H9 (cell line): Measurements from ENCODE around the gene ZNHIT2. TPM values are rescaled to one million over a fixed set of nuclear protein-coding genes. Genes with fewer than 3 reads are reported as not detected.

Experiments used
- DNase-seq: peaks from one replicate; pipeline ENCODE4 v3.0.0-alpha.2; 2017
- H2AFZ ChIP-seq: one replicate; pipeline ENCODE4 v1.6.1; 2013; ENCODE audit warnings: mild to moderate bottlenecking, low read length, control low read depth, moderate library complexity
- H2AK5ac ChIP-seq: 2 replicates; pipeline ENCODE4 v1.6.1; 2013; ENCODE audit warnings: low read length, control low read depth, mixed read lengths; ENCODE audit not compliant: insufficient read length
- H2BK120ac ChIP-seq: one replicate; pipeline ENCODE4 v1.6.1; 2013; ENCODE audit warnings: low read depth, mild to moderate bottlenecking, low read length, control low read depth, inconsistent platforms; ENCODE audit not compliant: poor library complexity, severe bottlenecking
- H2BK12ac ChIP-seq: 2 replicates; pipeline ENCODE4 v1.6.1; 2013; ENCODE audit warnings: low read length, control low read depth, mixed read lengths, low read depth; ENCODE audit not compliant: insufficient read length
- H2BK15ac ChIP-seq: 2 replicates; pipeline ENCODE4 v1.6.1; 2013; ENCODE audit warnings: low read depth, low read length, control low read depth
- H2BK20ac ChIP-seq: one replicate; pipeline ENCODE4 v1.6.1; 2013; ENCODE audit warnings: low read depth, mild to moderate bottlenecking, low read length, control low read depth, inconsistent platforms; ENCODE audit not compliant: poor library complexity, severe bottlenecking
- H2BK5ac ChIP-seq: 2 replicates; pipeline ENCODE4 v1.6.1; 2013; ENCODE audit warnings: low read length, control low read depth, mixed read lengths; ENCODE audit not compliant: insufficient read length
- H3K14ac ChIP-seq: 2 replicates; pipeline ENCODE4 v1.6.1; 2013; ENCODE audit warnings: low read length, control low read depth; ENCODE audit not compliant: insufficient read depth
- H3K18ac ChIP-seq: 2 replicates; pipeline ENCODE4 v1.6.1; 2013; ENCODE audit warnings: low read depth, mild to moderate bottlenecking, mixed read lengths, low read length, control low read depth; ENCODE audit not compliant: insufficient read length
- H3K23ac ChIP-seq: 2 replicates; pipeline ENCODE4 v1.6.1; 2013; ENCODE audit warnings: low read length, control low read depth, mixed read lengths, low read depth; ENCODE audit not compliant: insufficient read length
- H3K23me2 ChIP-seq: 2 replicates; pipeline ENCODE4 v1.6.1; 2013; ENCODE audit warnings: low read depth, mild to moderate bottlenecking, mixed read lengths, low read length, control low read depth; ENCODE audit not compliant: insufficient read length, poor library complexity, severe bottlenecking
- H3K27ac ChIP-seq: 2 replicates; pipeline ENCODE4 v1.5.1; 2013; ENCODE audit warnings: low read length, control low read depth, mixed read lengths, low read depth; ENCODE audit not compliant: insufficient read length
- H3K27me3 ChIP-seq: 2 replicates; pipeline ENCODE4 v1.6.1; 2013; ENCODE audit warnings: low read length, control low read depth, inconsistent platforms; ENCODE audit not compliant: insufficient read depth
- H3K4ac ChIP-seq: 2 replicates; pipeline ENCODE4 v1.6.1; 2013; ENCODE audit warnings: low read depth, mild to moderate bottlenecking, control low read depth, inconsistent platforms, low read length, moderate library complexity
- H3K4me1 ChIP-seq: 2 replicates; pipeline ENCODE4 v1.6.1; 2013; ENCODE audit warnings: low read length, control low read depth, inconsistent platforms; ENCODE audit not compliant: insufficient read depth
- H3K4me2 ChIP-seq: 2 replicates; pipeline ENCODE4 v1.6.1; 2013; ENCODE audit warnings: low read length, control low read depth, mixed read lengths; ENCODE audit not compliant: insufficient read length, insufficient read depth
- H3K56ac ChIP-seq: 2 replicates; pipeline ENCODE4 v1.6.1; 2013; ENCODE audit warnings: low read depth, mild to moderate bottlenecking, mixed read lengths, low read length, control low read depth; ENCODE audit not compliant: insufficient read length
- H3K79me1 ChIP-seq: 2 replicates; pipeline ENCODE4 v1.6.1; 2013; ENCODE audit warnings: low read depth, mild to moderate bottlenecking, moderate library complexity, low read length, control low read depth, inconsistent platforms; ENCODE audit not compliant: insufficient read depth, poor library complexity, severe bottlenecking
- H3K79me2 ChIP-seq: 2 replicates; pipeline ENCODE4 v1.6.1; 2013; ENCODE audit warnings: low read length, control low read depth, inconsistent platforms; ENCODE audit not compliant: insufficient read depth
- H3K9ac ChIP-seq: 2 replicates; pipeline ENCODE4 v1.6.1; 2013; ENCODE audit warnings: low read length, control low read depth, mixed read lengths; ENCODE audit not compliant: insufficient read length; ENCODE audit errors: extremely low read depth
- H3K9me3 ChIP-seq: one replicate; pipeline ENCODE4 v1.6.1; 2013; ENCODE audit warnings: low read depth, low read length, inconsistent platforms; ENCODE audit not compliant: control insufficient read depth
- H3T11ph ChIP-seq: one replicate; pipeline ENCODE4 v1.6.1; 2013; ENCODE audit warnings: mild to moderate bottlenecking, low read length, control low read depth, inconsistent platforms
- H4K20me1 ChIP-seq: one replicate; pipeline ENCODE4 v1.6.1; 2013; ENCODE audit not compliant: control insufficient read depth, insufficient read length, insufficient read depth
- H4K5ac ChIP-seq: 2 replicates; pipeline ENCODE4 v1.6.1; 2013; ENCODE audit warnings: low read depth, mild to moderate bottlenecking, mixed read lengths, low read length, control low read depth; ENCODE audit not compliant: insufficient read length
- H4K8ac ChIP-seq: replicated peaks from 2 replicates; pipeline ENCODE4 v1.6.1; 2013; ENCODE audit warnings: low read length, control low read depth, mixed read lengths, low read depth; ENCODE audit not compliant: insufficient read length
- H4K91ac ChIP-seq: 2 replicates; pipeline ENCODE4 v1.6.1; 2013; ENCODE audit warnings: low read depth, mild to moderate bottlenecking, moderate library complexity, mixed read lengths, low read length, control low read depth; ENCODE audit not compliant: insufficient read length
- H3K27ac Mint-ChIP-seq, 3 experiments: 2 replicates in 2 of 3; 3 replicates in 1 of 3; pipeline ENCODE4 v1.8.0; 2020 to 2021; ENCODE audit warnings: mixed read lengths in 3 of 3, mild to moderate bottlenecking in 1 of 3, moderate library complexity in 1 of 3
- H3K27me3 Mint-ChIP-seq: 2 replicates; pipeline ENCODE4 v1.8.0; 2021; ENCODE audit warnings: low read depth, mild to moderate bottlenecking, moderate library complexity, mixed read lengths
- H3K36me3 Mint-ChIP-seq, 3 experiments: 2 replicates in 2 of 3; 3 replicates in 1 of 3; pipeline ENCODE4 v1.8.0; 2020 to 2021; ENCODE audit warnings: low read depth in 3 of 3, mixed read lengths in 3 of 3; ENCODE audit not compliant: insufficient read depth in 1 of 3
- H3K4me1 Mint-ChIP-seq, 2 experiments: 2 replicates each; pipeline ENCODE4 v1.8.0; 2020; ENCODE audit warnings: mixed read lengths in 2 of 2
- H3K4me3 Mint-ChIP-seq, 2 experiments: 2 replicates in 1 of 2; 3 replicates in 1 of 2; pipeline ENCODE4 v1.8.0; 2020 to 2021; ENCODE audit warnings: mild to moderate bottlenecking in 2 of 2, mixed read lengths in 2 of 2, moderate library complexity in 1 of 2
- H3K9me3 Mint-ChIP-seq, 2 experiments: 2 replicates in 1 of 2; 3 replicates in 1 of 2; pipeline ENCODE4 v1.8.0; 2020; ENCODE audit warnings: mild to moderate bottlenecking in 2 of 2, mixed read lengths in 2 of 2, moderate library complexity in 1 of 2
- CTCF ChIP-seq: fragments of 200-600 bp; sonication (generic); conservative IDR thresholded peaks from 3 replicates; pipeline ENCODE4 v1.8.0; 2021; ENCODE audit warnings: antibody characterized with exemption, mild to moderate bottlenecking
- WGBS: extraction: QIAGEN DNeasy Blood & Tissue Kit; methylation state at CpG from one replicate; pipeline ENCODE4 v1.1.7; 2013; ENCODE audit warnings: missing lambda C conversion rate, low lambda C conversion rate, mixed read lengths; ENCODE audit not compliant: insufficient read length; ENCODE audit errors: extremely low coverage; 5-methylcytosine and 5-hydroxymethylcytosine counted together
- total RNA-seq: library from RNA; stranded (reverse); gene quantifications from 2 replicates; pipeline ENCODE4 v1.2.1, GENCODE V29; 2021

Gene ZNHIT2
- total RNA-seq, 1 experiment from 2014 or later = 18.3 TPM

- Mint-ChIP-seq H3K4me1 (no peaks in the 10 kb centered on the region), H3K9me3 (no peaks in the 10 kb centered on the region), H3K4me3 (no peak overlapping the region), H3K27ac (no peak overlapping the region; a peak in 1 of 7 replicates), H3K27me3 (peaks cover 16% of the 10 kb centered on the region), H3K36me3 (no peaks in the 10 kb centered on the region)
- no peaks in the 10 kb centered on the region for H3K9me3 ChIP-seq
- no peak overlapping the region for H4K5ac ChIP-seq
- no CpG with 5 or more reads among the region's 3 CpGs for WGBS
- H2BK15ac ChIP-seq = no peak overlapping the region
- no peaks in the 10 kb centered on the region for H3K4me1 ChIP-seq
- no peaks in the 10 kb centered on the region for H4K20me1 ChIP-seq
- no peak overlapping the region for H4K8ac ChIP-seq
- no peak overlapping the region for H3K14ac ChIP-seq
- H3K4me2 ChIP-seq = no peak overlapping the region
- H2AK5ac ChIP-seq = no peak overlapping the region
- no peak overlapping the region for H4K91ac ChIP-seq
- no peak overlapping the region for H2BK20ac ChIP-seq
- no peak overlapping the region for H3T11ph ChIP-seq
- H3K4ac ChIP-seq = no peak overlapping the region
- H3K79me1 ChIP-seq = no peaks in the 10 kb centered on the region
- H3K9ac ChIP-seq = no peak overlapping the region
- no peak overlapping the region for H2BK12ac ChIP-seq
- no peak overlapping the region for H2BK5ac ChIP-seq
- H3K27me3 ChIP-seq = no peaks in the 10 kb centered on the region
- no peaks in the 10 kb centered on the region for H3K79me2 ChIP-seq
- no peak for DNase-seq
- H3K23me2 ChIP-seq = no peaks in the 10 kb centered on the region
- TF ChIP-seq CTCF = no peak
- H3K18ac ChIP-seq = no peak overlapping the region
- H3K27ac ChIP-seq = no peak overlapping the region
- H3K56ac ChIP-seq = no peak overlapping the region
- no peak overlapping the region for H3K23ac ChIP-seq
- H2BK120ac ChIP-seq = no peak overlapping the region
- no peak overlapping the region for H2AFZ ChIP-seq
Observed at GRCh38 chr11:65156926-65157325, 39.4 kb upstream of the ZNHIT2 start.
